Lower leg skin (tissue), 3 donors: Measurements from ENCODE around the gene PRR13.

ENCODE experiments used
- POLR2A ChIP-seq, 2 donors: fragments of 450-650 bp; IDR thresholded peaks; one replicate each; pipeline ENCODE4 v1.6.1; 2016 to 2017; ENCODE audit warnings: antibody characterized with exemption in 2 of 2, mild to moderate bottlenecking in 1 of 2, moderate library complexity in 1 of 2
- TF ChIP-seq, protein P1 (sequence below), 3 donors: fragments of 450-650 bp; IDR thresholded peaks; one replicate each; pipeline ENCODE4 v1.5.1; 2016; ENCODE audit warnings: antibody characterized with exemption in 3 of 3, mild to moderate bottlenecking in 3 of 3, moderate library complexity in 2 of 3

DNA sequence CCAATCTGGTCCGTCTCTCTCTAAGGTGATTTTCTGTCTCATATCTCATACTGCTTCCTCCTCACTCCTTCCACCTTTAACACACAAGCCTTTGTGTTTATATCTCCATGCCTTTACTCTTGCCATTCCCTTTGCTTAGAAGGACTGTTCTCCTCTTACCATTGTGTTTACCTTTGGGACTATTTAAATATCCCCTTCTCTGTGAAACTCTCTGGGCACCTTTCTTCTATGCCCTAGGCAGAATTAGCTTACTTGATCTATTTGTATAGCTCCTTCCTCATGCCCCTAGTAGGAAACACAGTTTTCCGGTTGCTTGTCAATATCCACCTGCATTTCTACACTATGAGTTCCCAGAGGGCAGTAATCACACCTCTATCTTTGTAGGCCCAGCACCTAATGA lies 21.8 kb upstream of the PRR13 start:
- TF ChIP-seq, protein P1, sequence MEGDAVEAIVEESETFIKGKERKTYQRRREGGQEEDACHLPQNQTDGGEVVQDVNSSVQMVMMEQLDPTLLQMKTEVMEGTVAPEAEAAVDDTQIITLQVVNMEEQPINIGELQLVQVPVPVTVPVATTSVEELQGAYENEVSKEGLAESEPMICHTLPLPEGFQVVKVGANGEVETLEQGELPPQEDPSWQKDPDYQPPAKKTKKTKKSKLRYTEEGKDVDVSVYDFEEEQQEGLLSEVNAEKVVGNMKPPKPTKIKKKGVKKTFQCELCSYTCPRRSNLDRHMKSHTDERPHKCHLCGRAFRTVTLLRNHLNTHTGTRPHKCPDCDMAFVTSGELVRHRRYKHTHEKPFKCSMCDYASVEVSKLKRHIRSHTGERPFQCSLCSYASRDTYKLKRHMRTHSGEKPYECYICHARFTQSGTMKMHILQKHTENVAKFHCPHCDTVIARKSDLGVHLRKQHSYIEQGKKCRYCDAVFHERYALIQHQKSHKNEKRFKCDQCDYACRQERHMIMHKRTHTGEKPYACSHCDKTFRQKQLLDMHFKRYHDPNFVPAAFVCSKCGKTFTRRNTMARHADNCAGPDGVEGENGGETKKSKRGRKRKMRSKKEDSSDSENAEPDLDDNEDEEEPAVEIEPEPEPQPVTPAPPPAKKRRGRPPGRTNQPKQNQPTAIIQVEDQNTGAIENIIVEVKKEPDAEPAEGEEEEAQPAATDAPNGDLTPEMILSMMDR (IDR thresholded peaks at IDR 0.05), result no peak
- no peak for TF ChIP-seq POLR2A (IDR thresholded peaks at IDR 0.05)
